ENCODE results near the gene TNPO1.
"Not testable (repeated sequence)": the region's sequence is repeated elsewhere in the genome, so short reads cannot be mapped to it uniquely, and the experiment has no call there.

TNPO1 gene

GRCh38 chr5:72920690-72921502, 104.4 kb downstream of the TNPO1 start:
- Histone ChIP-seq H2BK5ac (ENCODE audit: low read length) (no peak overlapping the region), H3K79me2 (ENCODE audit: control insufficient read depth, insufficient read depth, low read length) (no peaks in the 10 kb centered on the region), H4K5ac (ENCODE audit: low read length) (no peak overlapping the region), H3K23ac (ENCODE audit: low read length) (no peak overlapping the region), H3K4ac (ENCODE audit: low read depth, low read length) (no peak overlapping the region), H2AK5ac (ENCODE audit: low read length) (no peak overlapping the region), H2BK15ac (replicated peaks; ENCODE audit: low read depth) (no peak overlapping the region), H3K4me1 (ENCODE audit: control insufficient read depth, low read depth, low read length) (no peaks in the 10 kb centered on the region), H3K4me3 (ENCODE audit: low read length) (no peak overlapping the region), H3K9ac (ENCODE audit: low read length) (no peak overlapping the region), H4K8ac (ENCODE audit: low read depth, low read length) (no peak overlapping the region), H3K36me3 (ENCODE audit: control insufficient read depth, insufficient read depth, low read length) (no peaks in the 10 kb centered on the region), H3K56ac (ENCODE audit: low read length) (no peak overlapping the region), H3K27me3 (ENCODE audit: insufficient read depth, low read length, poor library complexity) (no peaks in the 10 kb centered on the region), H3K27ac (ENCODE audit: low read depth, low read length) (no peak overlapping the region), H3K79me1 (ENCODE audit: low read length) (no peaks in the 10 kb centered on the region), H3K4me2 (ENCODE audit: low read length) (no peak overlapping the region), H2BK120ac (ENCODE audit: low read depth, low read length) (no peak overlapping the region), H3K18ac (ENCODE audit: low read length) (no peak overlapping the region)
- DNase-seq = peak; percentile 31
- no CpG with 5 or more reads among the region's 4 CpGs for WGBS (ENCODE audit: extremely low coverage, insufficient coverage, low lambda C conversion rate)

DNA sequence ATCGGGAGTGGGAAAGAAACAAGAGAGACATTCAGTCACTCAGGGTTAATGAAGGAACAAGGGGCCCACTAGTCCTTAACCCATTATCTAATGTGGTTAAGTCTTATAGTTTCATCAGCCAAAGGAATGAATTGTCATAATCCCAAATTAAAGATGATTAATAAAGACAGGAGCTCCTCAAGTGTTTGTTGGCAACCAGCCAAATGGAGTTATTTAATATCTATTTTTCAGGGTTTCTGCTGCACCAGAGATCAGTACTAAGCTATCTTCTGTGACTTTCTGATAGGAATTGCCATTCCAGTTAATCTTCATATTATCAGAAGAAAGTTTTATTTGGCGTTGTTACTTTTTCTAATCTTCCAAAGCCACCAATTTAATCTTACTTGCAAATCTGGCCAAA, 105.4 kb downstream of the TNPO1 start:
- no peak for DNase-seq
- WGBS (ENCODE audit: extremely low coverage, insufficient coverage, low lambda C conversion rate) = no CpG with 5 or more reads among the region's 2 CpGs
- no peak overlapping the region for H3K4ac ChIP-seq (ENCODE audit: low read depth, low read length)
- H3K79me2 ChIP-seq (ENCODE audit: control insufficient read depth, insufficient read depth, low read length) = no peaks in the 10 kb centered on the region
- no peak overlapping the region for H3K56ac ChIP-seq (ENCODE audit: low read length)
- H2BK15ac ChIP-seq (replicated peaks; ENCODE audit: low read depth) = no peak overlapping the region
- no peak overlapping the region for H2BK5ac ChIP-seq (ENCODE audit: low read length)
- H3K27ac ChIP-seq (ENCODE audit: low read depth, low read length) = no peak overlapping the region
- no peak overlapping the region for H3K23ac ChIP-seq (ENCODE audit: low read length)
- H3K36me3 ChIP-seq (ENCODE audit: control insufficient read depth, insufficient read depth, low read length) = no peaks in the 10 kb centered on the region
- H3K4me3 ChIP-seq (ENCODE audit: low read length) = no peak overlapping the region
- no peak overlapping the region for H4K8ac ChIP-seq (ENCODE audit: low read depth, low read length)
- H3K9ac ChIP-seq (ENCODE audit: low read length) = no peak overlapping the region
- no peaks in the 10 kb centered on the region for H3K27me3 ChIP-seq (ENCODE audit: insufficient read depth, low read length, poor library complexity)
- no peaks in the 10 kb centered on the region for H3K79me1 ChIP-seq (ENCODE audit: low read length)
- H2AK5ac ChIP-seq (ENCODE audit: low read length) = no peak overlapping the region
- no peaks in the 10 kb centered on the region for H3K4me1 ChIP-seq (ENCODE audit: control insufficient read depth, low read depth, low read length)
- no peak overlapping the region for H2BK120ac ChIP-seq (ENCODE audit: low read depth, low read length)
- no peak overlapping the region for H4K5ac ChIP-seq (ENCODE audit: low read length)
- H3K4me2 ChIP-seq (ENCODE audit: low read length) = no peak overlapping the region
- no peak overlapping the region for H3K18ac ChIP-seq (ENCODE audit: low read length)

DNA sequence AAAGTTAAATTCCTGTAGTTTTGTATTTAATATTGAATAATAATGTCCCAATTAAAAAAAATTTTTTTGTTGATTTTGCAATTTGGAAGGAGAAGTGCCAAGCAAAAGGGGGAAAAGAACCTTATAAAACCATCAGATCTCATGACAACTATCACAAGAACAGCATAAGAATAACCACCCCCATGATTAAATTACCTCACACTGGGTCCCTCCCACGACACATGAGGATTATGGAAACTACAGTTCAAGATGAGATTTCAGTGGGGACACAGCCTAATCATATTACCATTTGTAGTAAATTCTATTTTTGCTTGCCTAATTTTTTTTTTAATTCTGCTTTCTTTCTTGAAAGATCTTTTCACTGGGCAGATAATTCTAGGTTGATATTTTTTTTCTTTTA, 106.0 kb downstream of the TNPO1 start:
- no peak overlapping the region for H4K5ac ChIP-seq (ENCODE audit: low read length)
- H3K18ac ChIP-seq (ENCODE audit: low read length) = no peak overlapping the region
- DNase-seq = no peak
- no peak overlapping the region for H3K4ac ChIP-seq (ENCODE audit: low read depth, low read length)
- H3K36me3 ChIP-seq (ENCODE audit: control insufficient read depth, insufficient read depth, low read length) = no peaks in the 10 kb centered on the region
- H2BK15ac ChIP-seq (replicated peaks; ENCODE audit: low read depth) = no peak overlapping the region
- H3K9ac ChIP-seq (ENCODE audit: low read length) = no peak overlapping the region
- no peak overlapping the region for H2BK5ac ChIP-seq (ENCODE audit: low read length)
- no peak overlapping the region for H3K4me2 ChIP-seq (ENCODE audit: low read length)
- no peaks in the 10 kb centered on the region for H3K79me1 ChIP-seq (ENCODE audit: low read length)
- no peaks in the 10 kb centered on the region for H3K79me2 ChIP-seq (ENCODE audit: control insufficient read depth, insufficient read depth, low read length)
- no peak overlapping the region for H2AK5ac ChIP-seq (ENCODE audit: low read length)
- no peaks in the 10 kb centered on the region for H3K27me3 ChIP-seq (ENCODE audit: insufficient read depth, low read length, poor library complexity)
- no peak overlapping the region for H3K27ac ChIP-seq (ENCODE audit: low read depth, low read length)
- H3K4me3 ChIP-seq (ENCODE audit: low read length) = no peak overlapping the region
- no peak overlapping the region for H2BK120ac ChIP-seq (ENCODE audit: low read depth, low read length)
- H3K4me1 ChIP-seq (ENCODE audit: control insufficient read depth, low read depth, low read length) = no peaks in the 10 kb centered on the region
- no peak overlapping the region for H3K23ac ChIP-seq (ENCODE audit: low read length)
- no peak overlapping the region for H4K8ac ChIP-seq (ENCODE audit: low read depth, low read length)
- H3K56ac ChIP-seq (ENCODE audit: low read length) = no peak overlapping the region
- no CpG with 5 or more reads among the region's 1 CpG for WGBS (ENCODE audit: extremely low coverage, insufficient coverage, low lambda C conversion rate)

- WGBS (ENCODE audit: extremely low coverage, insufficient coverage, low lambda C conversion rate) = no CpG with 5 or more reads among the region's 33 CpGs
- H4K5ac ChIP-seq (ENCODE audit: low read length) = no peak overlapping the region
- no peaks in the 10 kb centered on the region for H3K79me2 ChIP-seq (ENCODE audit: control insufficient read depth, insufficient read depth, low read length)
- H2AK5ac ChIP-seq (ENCODE audit: low read length) = no peak overlapping the region
- H3K18ac ChIP-seq (ENCODE audit: low read length) = no peak overlapping the region
- H3K36me3 ChIP-seq (ENCODE audit: control insufficient read depth, insufficient read depth, low read length) = no peaks in the 10 kb centered on the region
- H3K23ac ChIP-seq (ENCODE audit: low read length) = no peak overlapping the region
- no peak overlapping the region for H4K8ac ChIP-seq (ENCODE audit: low read depth, low read length)
- no peak overlapping the region for H2BK120ac ChIP-seq (ENCODE audit: low read depth, low read length)
- H3K56ac ChIP-seq (ENCODE audit: low read length) = no peak overlapping the region
- no peaks in the 10 kb centered on the region for H3K4me1 ChIP-seq (ENCODE audit: control insufficient read depth, low read depth, low read length)
- H3K27me3 ChIP-seq (ENCODE audit: insufficient read depth, low read length, poor library complexity) = no peaks in the 10 kb centered on the region
- H3K79me1 ChIP-seq (ENCODE audit: low read length) = no peaks in the 10 kb centered on the region
- H3K27ac ChIP-seq (ENCODE audit: low read depth, low read length) = no peak overlapping the region
- no peak overlapping the region for H3K4me2 ChIP-seq (ENCODE audit: low read length)
- no peak for DNase-seq
- no peak overlapping the region for H2BK5ac ChIP-seq (ENCODE audit: low read length)
- no peak overlapping the region for H3K9ac ChIP-seq (ENCODE audit: low read length)
- no peak overlapping the region for H3K4ac ChIP-seq (ENCODE audit: low read depth, low read length)
- no peak overlapping the region for H3K4me3 ChIP-seq (ENCODE audit: low read length)
- H2BK15ac ChIP-seq (replicated peaks; ENCODE audit: low read depth) = no peak overlapping the region
These were observed 109.0 kb downstream of the TNPO1 start for GRCh38 chr5:72925336-72926010.

- not testable (repeated sequence) for H3K23ac ChIP-seq (ENCODE audit: low read length); H4K8ac ChIP-seq (ENCODE audit: low read depth, low read length); H2BK5ac ChIP-seq (ENCODE audit: low read length); H3K4ac ChIP-seq (ENCODE audit: low read depth, low read length); H3K18ac ChIP-seq (ENCODE audit: low read length); H3K36me3 ChIP-seq (ENCODE audit: control insufficient read depth, insufficient read depth, low read length); H3K4me2 ChIP-seq (ENCODE audit: low read length); DNase-seq; H2AK5ac ChIP-seq (ENCODE audit: low read length); H3K4me1 ChIP-seq (ENCODE audit: control insufficient read depth, low read depth, low read length); H3K79me1 ChIP-seq (ENCODE audit: low read length); H3K4me3 ChIP-seq (ENCODE audit: low read length); H4K5ac ChIP-seq (ENCODE audit: low read length); H2BK120ac ChIP-seq (ENCODE audit: low read depth, low read length); H3K27me3 ChIP-seq (ENCODE audit: insufficient read depth, low read length, poor library complexity); H3K56ac ChIP-seq (ENCODE audit: low read length); H3K79me2 ChIP-seq (ENCODE audit: control insufficient read depth, insufficient read depth, low read length); H2BK15ac ChIP-seq (replicated peaks; ENCODE audit: low read depth); H3K27ac ChIP-seq (ENCODE audit: low read depth, low read length); H3K9ac ChIP-seq (ENCODE audit: low read length)
- WGBS (ENCODE audit: extremely low coverage, insufficient coverage, low lambda C conversion rate) = no CpG with 5 or more reads among the region's 2 CpGs
These were observed 116.2 kb downstream of the TNPO1 start for GRCh38 chr5:72932686-72933085.
